Medulla oblongata (tissue), 1 donor: ENCODE measurements around the gene CTCFL.

Experiments
- DNase-seq: peaks from one replicate; pipeline ENCODE4 v3.0.0-alpha.2; 2015; ENCODE audit errors: extremely low spot score

The CTCFL gene

GRCh38 chr20:57467742-57468141 is 57.2 kb downstream of the CTCFL start:
- DNase-seq: no peak

DNA sequence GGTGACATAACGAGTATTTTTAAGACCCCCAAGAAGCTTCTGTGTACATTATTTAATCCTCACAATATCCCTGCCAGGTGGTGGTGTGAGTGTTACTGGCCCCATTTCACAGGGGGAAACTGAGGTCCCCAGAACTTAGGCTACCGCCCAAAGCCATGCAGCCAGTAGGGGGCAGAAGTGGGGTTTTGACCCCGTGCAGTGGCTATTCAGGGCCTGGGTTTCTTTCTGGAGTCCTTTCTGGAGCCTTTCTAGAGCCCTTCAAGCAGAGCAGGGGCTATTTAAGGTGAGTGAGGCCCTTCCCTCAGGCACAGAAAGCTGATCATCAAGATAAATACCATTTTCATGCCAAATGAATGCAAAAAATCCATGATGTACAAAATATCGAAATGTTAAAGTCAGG is 59.0 kb downstream of the CTCFL start:
- DNase-seq: no peak

GRCh38 chr20:57465486-57465885 is 59.5 kb downstream of the CTCFL start:
- DNase-seq: no peak

DNA sequence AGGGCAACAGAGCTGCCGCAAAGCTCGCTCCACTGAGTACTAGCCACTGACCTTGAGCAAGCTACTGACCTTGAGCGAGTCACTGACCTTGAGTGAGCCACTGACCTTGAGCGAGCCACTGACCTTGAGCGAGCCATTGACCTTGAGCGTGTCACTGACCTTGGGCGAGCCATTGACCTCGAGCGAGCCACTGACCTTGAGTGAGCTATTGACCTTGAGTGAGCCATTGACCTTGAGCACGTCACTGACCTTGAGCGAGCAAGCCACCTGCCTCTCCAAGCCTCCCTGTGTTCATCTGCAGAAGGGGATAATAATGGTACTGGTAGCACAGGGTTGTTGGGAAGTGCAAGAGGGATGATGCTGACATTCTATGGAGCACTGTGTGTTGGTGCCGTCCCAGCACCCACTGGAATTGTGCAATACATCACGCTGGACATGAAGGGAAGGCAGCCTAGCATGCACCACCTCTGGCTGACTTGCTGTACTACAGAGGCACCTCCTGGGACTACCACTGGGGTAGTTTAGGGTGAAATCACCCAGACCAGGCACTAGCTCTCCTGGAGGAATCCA is 60.2 kb downstream of the CTCFL start:
- no peak for DNase-seq

- DNase-seq: no peak
Measured at GRCh38 chr20:57462781-57463180, 62.2 kb downstream of the CTCFL start.

GRCh38 chr20:57461726-57462125 is 63.2 kb downstream of the CTCFL start:
- DNase-seq: no peak

DNA sequence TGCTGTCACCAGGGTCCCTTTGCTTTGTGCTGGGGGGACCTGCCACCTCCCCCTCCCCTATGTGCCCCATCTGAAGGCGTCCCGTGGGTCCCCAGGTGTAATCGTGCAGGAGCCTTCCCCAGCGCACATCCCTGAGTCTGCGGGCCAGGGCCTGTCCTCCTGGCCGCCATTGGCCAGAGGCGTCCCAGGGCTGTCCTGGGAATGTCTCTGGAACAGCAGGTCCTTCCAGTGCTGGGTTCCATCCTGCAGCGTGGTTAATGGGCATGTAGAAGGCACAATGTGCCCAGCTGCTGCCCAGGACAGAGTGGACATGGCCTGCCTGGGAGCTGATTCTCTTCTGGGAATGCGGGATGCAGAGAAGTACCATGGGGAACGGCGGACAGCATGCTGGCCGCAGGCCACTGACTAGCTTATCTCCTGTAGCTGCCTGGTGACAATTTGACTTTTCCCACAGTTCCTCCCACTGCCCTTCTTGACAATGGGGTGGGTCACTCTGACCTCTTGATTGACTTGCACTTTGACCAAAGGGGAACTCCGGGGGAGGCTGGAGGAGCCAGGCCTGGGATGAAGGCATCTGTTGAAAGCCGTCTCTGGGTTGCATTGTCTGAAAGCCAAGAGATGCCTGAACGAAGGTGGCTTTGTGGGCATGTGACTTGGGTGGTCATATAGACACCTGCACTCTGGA is 64.0 kb downstream of the CTCFL start:
- no peak for DNase-seq

DNA sequence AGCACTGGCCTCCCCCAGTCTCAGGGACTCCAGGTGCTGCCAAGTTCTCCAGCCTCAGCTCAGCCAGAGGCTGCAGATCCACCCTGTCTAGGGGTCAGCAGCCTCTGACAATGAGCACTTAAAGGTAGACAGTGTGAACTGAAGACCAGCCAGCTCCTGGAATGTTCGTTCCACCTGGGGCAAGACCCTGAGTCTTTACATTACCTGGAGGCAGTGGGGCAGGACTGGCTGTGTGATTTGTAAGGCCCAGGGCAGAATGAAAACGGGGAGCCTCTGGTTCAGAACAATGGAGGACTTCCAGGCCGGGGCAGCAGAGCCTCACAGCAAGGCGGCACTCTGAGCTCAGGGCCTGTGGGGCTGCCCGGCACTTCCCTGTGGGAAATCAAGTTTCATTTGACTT is 65.0 kb downstream of the CTCFL start:
- DNase-seq: no peak

DNA sequence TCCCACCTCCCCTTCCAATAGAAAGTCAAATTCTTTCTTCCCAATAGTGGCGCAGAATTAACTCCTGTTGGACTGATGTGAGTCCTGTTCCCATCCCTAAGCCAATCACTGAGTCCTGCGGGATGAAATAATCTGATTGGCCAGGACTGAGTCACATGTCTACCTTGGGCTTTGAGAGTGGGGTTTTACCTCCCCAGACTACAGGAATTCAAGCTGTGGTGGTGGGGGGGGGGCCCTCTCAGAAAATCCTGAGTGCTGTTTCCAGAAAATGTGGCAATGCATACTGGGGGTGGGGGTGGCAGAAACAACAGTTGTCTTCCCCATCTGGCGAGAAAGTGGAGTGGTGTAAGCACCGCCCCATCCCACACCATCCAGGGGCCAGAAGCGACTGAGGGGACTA is 65.7 kb downstream of the CTCFL start:
- no peak for DNase-seq

GRCh38 chr20:57458400-57459160 is 66.4 kb downstream of the CTCFL start:
- DNase-seq: peak; percentile 85

GRCh38 chr20:57457243-57458095 is 67.5 kb downstream of the CTCFL start:
- DNase-seq: peak; percentile 33

GRCh38 chr20:57456116-57456515 is 68.8 kb downstream of the CTCFL start:
- no peak for DNase-seq

DNA sequence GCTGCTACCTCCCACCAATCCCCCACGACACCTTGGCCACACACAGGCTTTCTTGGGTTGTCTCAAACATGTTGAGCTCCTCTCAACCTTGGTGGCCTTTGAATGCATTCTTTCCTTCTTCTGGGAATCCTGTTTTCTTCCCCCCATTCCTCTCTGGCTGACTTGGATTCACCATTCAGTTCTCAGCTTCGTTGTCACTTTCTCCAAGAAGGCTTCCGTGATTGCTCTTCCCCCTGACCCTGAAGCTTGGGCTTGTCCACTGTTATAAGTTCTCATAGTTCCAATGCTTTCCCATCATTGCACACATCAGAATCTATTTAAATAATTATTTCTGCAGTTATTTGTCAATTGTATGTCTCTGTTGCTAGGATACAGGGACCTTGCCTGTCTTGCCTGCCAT is 69.6 kb downstream of the CTCFL start:
- no peak for DNase-seq

- DNase-seq: no peak
Measured at GRCh38 chr20:57451795-57452661, 72.9 kb downstream of the CTCFL start.

DNA sequence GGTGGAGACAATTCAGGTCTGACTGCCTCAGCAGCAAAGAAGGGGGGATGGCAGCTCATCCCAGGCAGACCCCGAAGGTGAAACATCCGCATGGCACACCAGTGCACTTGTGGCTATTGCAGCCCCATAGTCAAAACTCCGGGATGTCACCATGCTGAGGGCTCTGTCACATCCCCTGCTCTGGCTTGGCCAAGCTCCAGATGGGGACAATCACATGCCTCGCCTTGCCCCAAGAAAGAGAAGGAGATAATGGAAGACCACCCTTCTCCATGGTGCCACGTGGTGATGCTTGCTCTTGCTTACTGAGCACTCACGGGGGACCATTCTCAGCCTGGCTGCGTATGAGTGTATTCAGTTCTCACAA is 73.5 kb downstream of the CTCFL start:
- DNase-seq: no peak

GRCh38 chr20:57450931-57451330 is 74.0 kb downstream of the CTCFL start:
- no peak for DNase-seq

DNA sequence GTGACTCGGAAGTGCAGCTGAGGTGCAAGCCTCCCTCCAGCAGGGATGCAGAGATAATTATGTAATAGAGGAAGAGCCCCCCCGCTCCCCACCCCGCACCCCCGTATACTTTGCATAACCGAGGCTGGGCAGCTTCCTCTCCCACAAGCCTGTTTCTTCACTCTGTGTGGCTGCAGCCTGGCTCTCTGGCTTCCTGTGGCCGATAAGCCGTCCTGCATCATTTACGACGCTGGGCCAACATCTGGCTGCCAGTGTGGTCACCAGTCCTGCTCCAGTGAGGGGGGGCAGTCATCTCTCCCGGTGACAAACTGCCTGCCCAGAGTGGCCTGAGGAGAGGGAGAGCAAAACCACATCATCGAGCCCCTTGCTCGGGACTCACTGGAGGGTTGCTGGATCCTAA is 74.5 kb downstream of the CTCFL start:
- peak; percentile 57 for DNase-seq

DNA sequence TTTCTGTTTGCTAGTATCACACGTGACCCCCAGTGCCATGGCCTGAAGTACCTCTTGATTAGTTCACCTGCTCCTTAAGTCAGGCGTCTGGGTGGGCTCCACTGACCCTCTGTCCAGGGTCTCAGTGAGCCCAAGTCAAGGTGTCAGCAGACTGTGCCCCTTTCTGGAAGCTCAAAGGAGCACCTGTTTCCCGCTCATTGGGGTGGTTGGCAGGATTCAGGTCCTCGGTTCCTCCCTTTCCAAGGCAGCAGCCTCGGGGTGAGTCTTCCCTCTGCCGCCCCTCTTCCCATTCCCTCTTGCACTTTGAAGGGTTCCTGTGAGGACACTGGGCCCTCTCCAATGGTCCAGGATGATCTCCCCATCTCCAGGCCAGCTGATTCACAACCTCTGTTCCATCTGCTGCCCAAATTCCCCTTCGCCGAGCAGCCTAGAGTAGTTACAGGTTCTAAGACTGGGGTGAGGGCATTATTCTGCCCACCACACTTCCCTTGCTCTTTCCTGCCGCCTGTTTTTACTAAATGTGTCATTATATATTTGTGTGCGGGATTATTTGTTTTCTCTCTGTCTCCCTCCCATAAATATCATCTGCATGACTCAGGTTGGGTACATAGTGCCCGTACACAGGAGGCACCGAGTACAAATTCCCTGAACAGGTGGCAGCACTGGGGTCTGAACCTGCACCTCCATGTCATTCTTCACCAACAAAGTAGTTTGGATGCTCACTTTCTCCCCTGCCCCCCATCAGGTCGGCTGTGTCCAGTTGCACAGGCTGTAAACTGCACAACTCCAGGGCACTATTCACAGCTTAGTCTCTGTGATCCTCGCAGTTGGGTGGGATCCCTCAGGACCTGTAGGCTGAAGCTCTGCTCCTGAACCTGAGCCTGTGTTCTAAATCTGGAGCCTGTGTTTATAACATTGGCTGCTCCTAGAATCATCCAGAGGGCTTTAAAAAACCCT is 75.3 kb downstream of the CTCFL start:
- no peak for DNase-seq

DNA sequence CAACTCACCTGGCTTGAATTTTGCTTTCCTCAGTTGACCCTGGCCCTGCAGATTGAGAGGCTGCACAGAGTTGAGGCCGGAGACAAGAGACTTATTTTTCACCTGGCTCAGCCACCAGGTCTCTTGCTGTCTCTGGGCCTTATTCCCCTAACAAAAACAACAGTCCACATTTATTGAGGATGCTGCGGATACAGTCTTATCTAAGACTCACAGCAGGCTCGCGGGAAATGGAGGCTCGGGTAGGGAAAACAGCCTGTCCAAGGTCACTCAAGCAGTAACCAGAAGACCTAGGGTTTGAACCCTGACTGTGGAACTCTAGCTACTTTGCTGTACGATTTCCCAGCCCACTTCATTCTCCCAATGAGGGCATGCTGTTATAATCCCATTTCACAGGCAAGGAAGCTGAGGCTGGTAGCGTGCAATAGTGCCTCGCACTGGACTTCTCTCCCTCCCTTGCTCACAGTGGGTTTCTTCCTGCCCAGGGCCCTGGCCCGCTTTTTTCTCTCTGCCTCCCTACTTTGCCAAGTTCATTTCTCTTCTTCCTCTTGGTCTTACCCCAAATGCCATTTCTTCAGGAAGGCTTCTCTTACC is 76.1 kb downstream of the CTCFL start:
- DNase-seq: no peak
